Neural cell (in vitro differentiated cells): Measurements from ENCODE around the gene MYPOP. TPM values are rescaled to one million over a fixed set of nuclear protein-coding genes. Genes with fewer than 3 reads are reported as not detected.
A peak's percentile ranks its signal among the peaks of the same experiment; 100 is the strongest.

Experiments
- H2AFZ ChIP-seq: fragments of 200-600, 300-800 bp; sonication (generic), shearing (Covaris generic); 2 replicates; pipeline ENCODE4 v1.6.0; 2014; ENCODE audit warnings: low read depth, mild to moderate bottlenecking, antibody characterized with exemption, low read length, moderate library complexity
- H3F3A ChIP-seq: fragments of 200-600 bp; shearing (Covaris generic); 2 replicates; pipeline ENCODE4 v1.6.1; 2016; ENCODE audit warnings: mild to moderate bottlenecking, moderate library complexity, mixed read lengths, antibody characterized with exemption, low read length; ENCODE audit not compliant: insufficient read depth, poor library complexity, severe bottlenecking
- H3K27ac ChIP-seq: fragments of 200-600, 300-800 bp; sonication (generic), shearing (Covaris generic); 2 replicates; pipeline ENCODE4 v1.5.1; 2014; ENCODE audit warnings: mild to moderate bottlenecking, low read length, moderate library complexity
- H3K27me3 ChIP-seq: fragments of 300-800, 200-600 bp; sonication (generic), shearing (Covaris generic); 2 replicates; pipeline ENCODE4 v1.6.0; 2014; ENCODE audit warnings: mild to moderate bottlenecking, low read depth, low read length, moderate library complexity; ENCODE audit not compliant: insufficient read depth
- H3K36me3 ChIP-seq: fragments of 300-800, 200-600 bp; sonication (generic), shearing (Covaris generic); 2 replicates; pipeline ENCODE4 v1.5.1; 2014; ENCODE audit warnings: mild to moderate bottlenecking, antibody characterized with exemption, low read length, moderate library complexity; ENCODE audit not compliant: insufficient read depth
- H3K4me2 ChIP-seq: fragments of 300-800, 200-600 bp; sonication (generic), shearing (Covaris generic); 2 replicates; pipeline ENCODE4 v1.6.0; 2014; ENCODE audit warnings: mild to moderate bottlenecking, low read length
- H3K4me3 ChIP-seq: fragments of 300-800, 200-600 bp; sonication (generic), shearing (Covaris generic); 2 replicates; pipeline ENCODE4 v1.5.1; 2014; ENCODE audit warnings: mild to moderate bottlenecking, low read length, moderate library complexity
- H3K79me2 ChIP-seq: fragments of 200-600 bp; shearing (Covaris generic); replicated peaks from 2 replicates; pipeline ENCODE4 v1.6.0; 2014; ENCODE audit warnings: mild to moderate bottlenecking, low read length, moderate library complexity; ENCODE audit not compliant: insufficient read depth
- H3K9ac ChIP-seq: fragments of 300-800, 200-600 bp; sonication (generic), shearing (Covaris generic); 2 replicates; pipeline ENCODE4 v1.6.1; 2016; ENCODE audit warnings: mild to moderate bottlenecking, low read length, mixed read lengths
- H3K9me2 ChIP-seq: fragments of 200-600 bp; shearing (Covaris generic); 2 replicates; pipeline ENCODE4 v1.6.1; 2016; ENCODE audit warnings: mild to moderate bottlenecking, low read length, mixed read lengths; ENCODE audit not compliant: insufficient read depth
- H3K9me3 ChIP-seq: fragments of 200-600, 300-800 bp; sonication (generic), shearing (Covaris generic); 2 replicates; pipeline ENCODE4 v1.6.1; 2016; ENCODE audit warnings: mild to moderate bottlenecking, mixed run types, low read length, moderate library complexity, mixed read lengths
- H4K20me1 ChIP-seq: fragments of 200-600 bp; shearing (Covaris generic); 2 replicates; pipeline ENCODE4 v1.6.1; 2016; ENCODE audit warnings: mild to moderate bottlenecking, mixed run types; ENCODE audit not compliant: insufficient read depth
- CTCF ChIP-seq: fragments of 450-650 bp; IDR thresholded peaks from 2 replicates; pipeline ENCODE4 v1.5.1; 2014; ENCODE audit warnings: antibody characterized with exemption, mild to moderate bottlenecking, moderate library complexity; ENCODE audit not compliant: poor library complexity, severe bottlenecking
- EP300 ChIP-seq: fragments of 450-650 bp; conservative IDR thresholded peaks from 2 replicates; pipeline ENCODE4 v1.6.1; 2014; ENCODE audit warnings: antibody characterized with exemption, mild to moderate bottlenecking, moderate library complexity; ENCODE audit not compliant: poor library complexity, severe bottlenecking
- EZH2 ChIP-seq: fragments of 200-600, 300-800 bp; shearing (Covaris generic), sonication (generic); IDR thresholded peaks from 2 replicates; pipeline ENCODE4 v1.6.1; 2014; ENCODE audit warnings: antibody characterized with exemption, low read length, borderline replicate concordance, mild to moderate bottlenecking; ENCODE audit not compliant: insufficient read depth, poor library complexity, severe bottlenecking
- MXI1 ChIP-seq: fragments of 450-650 bp; conservative IDR thresholded peaks from 2 replicates; pipeline ENCODE4 v1.6.1; 2014; ENCODE audit warnings: antibody characterized with exemption, mild to moderate bottlenecking; ENCODE audit not compliant: poor library complexity, severe bottlenecking
- POLR2AphosphoS5 ChIP-seq: IDR thresholded peaks from 2 replicates; pipeline ENCODE4 v1.6.1; 2012
- RAD21 ChIP-seq: fragments of 450-650 bp; conservative IDR thresholded peaks from 2 replicates; pipeline ENCODE4 v1.6.1; 2014; ENCODE audit warnings: antibody characterized with exemption, mild to moderate bottlenecking, moderate library complexity
- SMC3 ChIP-seq: fragments of 450-650 bp; conservative IDR thresholded peaks from 2 replicates; pipeline ENCODE4 v1.6.1; 2014; ENCODE audit warnings: antibody characterized with exemption, mild to moderate bottlenecking, moderate library complexity; ENCODE audit not compliant: poor library complexity
- TAF1 ChIP-seq: IDR thresholded peaks from 2 replicates; pipeline ENCODE4 v1.6.1; 2012; ENCODE audit warnings: low read depth
- polyA plus RNA-seq: library from polyadenylated mRNA; depleted of rRNA; stranded (reverse); fragments of >200 nt; gene quantifications from 2 replicates; pipeline ENCODE4 v1.2.3, GENCODE V29; 2014
- TF ChIP-seq, protein P1 (sequence below): IDR thresholded peaks from 2 replicates; pipeline ENCODE4 v1.6.1; 2012; ENCODE audit warnings: borderline replicate concordance

Gene MYPOP
- polyA plus RNA-seq, 1 donor from 2014 or later, result 0.90 TPM

DNA sequence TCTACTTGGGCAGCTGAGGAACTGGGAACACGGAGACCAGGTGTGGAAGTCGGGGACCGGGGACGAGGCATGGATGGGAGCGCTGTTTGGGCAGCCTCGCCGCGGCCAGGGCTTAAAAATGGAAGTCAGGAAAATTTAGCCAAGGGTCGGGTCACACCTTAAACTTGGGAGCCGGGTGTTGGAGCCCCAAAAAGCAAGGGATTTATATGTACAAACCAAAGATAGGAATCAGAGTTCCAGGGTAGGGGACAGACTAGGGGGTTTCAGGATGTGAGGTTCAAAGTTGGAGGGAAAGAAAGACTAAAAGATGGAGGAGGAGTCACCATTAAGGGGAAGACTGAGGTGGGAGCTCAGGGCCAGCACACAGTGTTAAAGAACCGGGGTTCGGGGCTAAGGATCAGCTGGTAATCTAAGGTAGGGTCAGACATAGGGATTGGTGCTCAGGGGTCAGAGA, 37.8 kb downstream of the MYPOP start:
- no peaks in the 10 kb centered on the region for H4K20me1 ChIP-seq
- no peak overlapping the region for H3K4me3 ChIP-seq
- H3K79me2 ChIP-seq, result peaks cover 7% of the 10 kb centered on the region
- H3K9me3 ChIP-seq, result no peaks in the 10 kb centered on the region
- H3F3A ChIP-seq, result no peaks in the 10 kb centered on the region
- no peaks in the 10 kb centered on the region for H3K36me3 ChIP-seq
- H3K27me3 ChIP-seq, result peaks cover 35% of the 10 kb centered on the region
- H3K27ac ChIP-seq, result no peak overlapping the region
- TF ChIP-seq RAD21, result no peak
- TF ChIP-seq POLR2AphosphoS5, result no peak
- TF ChIP-seq EP300, result no peak
- no peak for TF ChIP-seq EZH2
- no peak for TF ChIP-seq CTCF
- TF ChIP-seq, protein P1, sequence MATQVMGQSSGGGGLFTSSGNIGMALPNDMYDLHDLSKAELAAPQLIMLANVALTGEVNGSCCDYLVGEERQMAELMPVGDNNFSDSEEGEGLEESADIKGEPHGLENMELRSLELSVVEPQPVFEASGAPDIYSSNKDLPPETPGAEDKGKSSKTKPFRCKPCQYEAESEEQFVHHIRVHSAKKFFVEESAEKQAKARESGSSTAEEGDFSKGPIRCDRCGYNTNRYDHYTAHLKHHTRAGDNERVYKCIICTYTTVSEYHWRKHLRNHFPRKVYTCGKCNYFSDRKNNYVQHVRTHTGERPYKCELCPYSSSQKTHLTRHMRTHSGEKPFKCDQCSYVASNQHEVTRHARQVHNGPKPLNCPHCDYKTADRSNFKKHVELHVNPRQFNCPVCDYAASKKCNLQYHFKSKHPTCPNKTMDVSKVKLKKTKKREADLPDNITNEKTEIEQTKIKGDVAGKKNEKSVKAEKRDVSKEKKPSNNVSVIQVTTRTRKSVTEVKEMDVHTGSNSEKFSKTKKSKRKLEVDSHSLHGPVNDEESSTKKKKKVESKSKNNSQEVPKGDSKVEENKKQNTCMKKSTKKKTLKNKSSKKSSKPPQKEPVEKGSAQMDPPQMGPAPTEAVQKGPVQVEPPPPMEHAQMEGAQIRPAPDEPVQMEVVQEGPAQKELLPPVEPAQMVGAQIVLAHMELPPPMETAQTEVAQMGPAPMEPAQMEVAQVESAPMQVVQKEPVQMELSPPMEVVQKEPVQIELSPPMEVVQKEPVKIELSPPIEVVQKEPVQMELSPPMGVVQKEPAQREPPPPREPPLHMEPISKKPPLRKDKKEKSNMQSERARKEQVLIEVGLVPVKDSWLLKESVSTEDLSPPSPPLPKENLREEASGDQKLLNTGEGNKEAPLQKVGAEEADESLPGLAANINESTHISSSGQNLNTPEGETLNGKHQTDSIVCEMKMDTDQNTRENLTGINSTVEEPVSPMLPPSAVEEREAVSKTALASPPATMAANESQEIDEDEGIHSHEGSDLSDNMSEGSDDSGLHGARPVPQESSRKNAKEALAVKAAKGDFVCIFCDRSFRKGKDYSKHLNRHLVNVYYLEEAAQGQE, result no peak
- TF ChIP-seq TAF1, result no peak
- TF ChIP-seq SMC3, result no peak
- no peak for TF ChIP-seq MXI1
- H3K4me2 ChIP-seq, result no peak overlapping the region
- no peak overlapping the region for H2AFZ ChIP-seq
- H3K9ac ChIP-seq, result no peak overlapping the region
- H3K9me2 ChIP-seq, result no peaks in the 10 kb centered on the region

DNA sequence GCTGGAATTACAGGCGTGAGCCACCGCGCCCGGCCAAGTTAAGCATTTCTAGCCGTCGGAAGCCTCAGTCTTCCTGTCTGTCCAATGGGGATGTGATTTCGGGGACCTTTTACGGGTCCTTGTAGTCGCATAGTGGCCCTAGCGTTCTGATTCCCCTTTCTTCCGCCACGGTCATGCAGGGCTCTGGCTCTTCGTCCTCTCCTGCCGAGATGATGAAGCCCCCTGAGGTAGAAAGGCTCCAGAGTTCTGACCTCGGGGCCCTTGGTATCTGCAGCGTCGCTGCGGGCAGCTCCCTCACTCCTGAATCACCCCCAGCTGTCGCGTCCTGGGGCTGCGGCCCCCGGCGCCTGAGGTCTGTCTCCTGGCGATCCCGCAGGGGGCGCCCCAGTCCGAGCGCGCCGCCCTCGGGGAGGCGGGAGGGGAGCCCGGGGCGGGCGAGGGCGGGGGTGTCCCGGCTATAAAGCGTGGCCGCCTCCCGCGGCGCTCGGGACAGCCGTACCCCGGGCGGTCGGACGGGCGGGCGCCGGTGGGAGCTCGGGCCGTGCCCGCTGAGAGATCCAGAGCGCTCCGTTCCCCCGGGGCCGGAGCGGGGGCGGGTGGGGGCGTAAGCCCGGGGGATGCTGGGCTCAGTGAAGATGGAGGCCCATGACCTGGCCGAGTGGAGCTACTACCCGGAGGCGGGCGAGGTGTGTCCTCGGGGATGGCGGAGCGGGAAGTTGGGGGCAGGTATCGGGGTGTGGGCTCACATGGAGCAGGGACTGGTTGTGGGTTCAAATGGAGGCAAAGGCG, 38.4 kb downstream of the MYPOP start, which contains the start of gene FOXA3:
FOXA3 (plus strand) TSS at position 487 of the 789 bp plus-strand sequence; CDS start at position 618, 131 bp downstream.
- no peak within 1 kb of the TSS for H3K4me2 ChIP-seq
- H2AFZ ChIP-seq, result no peak within 1 kb of the TSS
- H4K20me1 ChIP-seq, result no peaks in the 10 kb centered on the region
- H3K79me2 ChIP-seq, result peaks cover 7% of the 10 kb centered on the region
- H3K9me3 ChIP-seq, result no peaks in the 10 kb centered on the region
- TF ChIP-seq MXI1, result no peak
- TF ChIP-seq EZH2, result peak; percentile 25
- peak; percentile 33 for TF ChIP-seq CTCF
- H3K4me3 ChIP-seq, result peak within 1 kb of the TSS; percentile 77
- no peak within 1 kb of the TSS for H3K27ac ChIP-seq
- no peaks in the 10 kb centered on the region for H3K9me2 ChIP-seq
- no peaks in the 10 kb centered on the region for H3F3A ChIP-seq
- H3K27me3 ChIP-seq, result peaks cover 35% of the 10 kb centered on the region
- H3K9ac ChIP-seq, result no peak within 1 kb of the TSS
- no peaks in the 10 kb centered on the region for H3K36me3 ChIP-seq
